H1 (cell line): ENCODE data around the gene PRDX5. TPM values are rescaled to one million over a fixed set of nuclear protein-coding genes. Genes with fewer than 3 reads are reported as not detected.

Experiments
- ASH2L ChIP-seq: fragments of 200-600, 300-600 bp; sonication (generic); IDR thresholded peaks from one replicate; pipeline ENCODE4 v1.7.1; 2017; ENCODE audit warnings: low read length
- BRCA1 ChIP-seq: IDR thresholded peaks from 2 replicates; pipeline ENCODE4 v1.6.1; 2012; ENCODE audit warnings: low read depth, low read length, improper control_type of control experiment
- CHD2 ChIP-seq: IDR thresholded peaks from 2 replicates; pipeline ENCODE4 v1.6.1; 2012; ENCODE audit warnings: low read length, improper control_type of control experiment
- CHD7 ChIP-seq: fragments of 300-600 bp; sonication (generic); IDR thresholded peaks from 2 replicates; pipeline ENCODE4 v1.7.1; 2012; ENCODE audit warnings: low read length, moderate library complexity, mild to moderate bottlenecking, inconsistent platforms; ENCODE audit not compliant: insufficient replicate concordance
- KDM4A ChIP-seq: IDR thresholded peaks from one replicate; pipeline ENCODE4 v1.7.1; 2012; ENCODE audit warnings: low read depth, mild to moderate bottlenecking, moderate library complexity, low read length, inconsistent platforms; ENCODE audit not compliant: severe bottlenecking
- NRF1 ChIP-seq: IDR thresholded peaks from 2 replicates; pipeline ENCODE4 v1.6.1; 2011; ENCODE audit warnings: mild to moderate bottlenecking, low read depth, low read length, improper control_type of control experiment
- POLR2A ChIP-seq, 2 experiments: IDR thresholded peaks; 1 replicate in 1 of 2; 2 replicates in 1 of 2; pipeline ENCODE4 v1.6.1; 2011; ENCODE audit warnings: low read depth in 2 of 2, low read length in 2 of 2, mild to moderate bottlenecking in 2 of 2; ENCODE audit errors: control extremely low read depth in 1 of 2
- RNF2 ChIP-seq: fragments of 200-900, 300-1000 bp; sonication (generic); IDR thresholded peaks from 2 replicates; pipeline ENCODE4 v1.7.1; 2016; ENCODE audit warnings: borderline replicate concordance, low read depth, mild to moderate bottlenecking, antibody characterized with exemption, low read length; ENCODE audit not compliant: poor library complexity, severe bottlenecking; ENCODE audit errors: missing control alignments
- SP1 ChIP-seq: IDR thresholded peaks from 2 replicates; pipeline ENCODE4 v1.6.1; 2011; ENCODE audit warnings: low read depth, low read length
- SP4 ChIP-seq: IDR thresholded peaks from 2 replicates; pipeline ENCODE4 v1.6.1; 2012; ENCODE audit warnings: low read length, inconsistent platforms
- TBP ChIP-seq: IDR thresholded peaks from 2 replicates; pipeline ENCODE4 v1.6.1; 2011; ENCODE audit warnings: low read depth, low read length, improper control_type of control experiment
- USF2 ChIP-seq: IDR thresholded peaks from 2 replicates; pipeline ENCODE4 v1.6.1; 2011; ENCODE audit warnings: low read length, improper control_type of control experiment
- polyA plus RNA-seq, 7 experiments: library from polyadenylated mRNA; depleted of rRNA in 3 of 7; stranded (reverse) in 5 of 7; unstranded in 2 of 7; fragments of >200 nt in 5 of 7; fragments of 200-250 nt in 2 of 7; gene quantifications; 1 replicate in 5 of 7; 2 replicates in 1 of 7; 4 replicates in 1 of 7; pipeline versions ENCODE4 v1.2.1 to v1.2.3, GENCODE V29; 2011 to 2013; ENCODE audit warnings: missing spikeins in 2 of 7, mixed read lengths in 2 of 7
- total RNA-seq: library from RNA; stranded (reverse); fragmentation: NEBNext Ultra II Directional; extraction: Animal tissue kit (Norgen Biotek cat#: 25700); gene quantifications from 2 replicates; pipeline ENCODE4 v1.2.1, GENCODE V29; 2021

PRDX5 gene
- total and polyA plus RNA-seq, 2 of the 8 experiments (the other 6 are each of a cell fraction or from before 2014, with no cell fraction given): 201 to 582 TPM

GRCh38 chr11:64349025-64349387, 31.1 kb downstream of the PRDX5 start (continued):
- TF ChIP-seq CHD7 (no peak), BRCA1 (no peak), CHD2 (no peak), USF2 (no peak), KDM4A (no peak), TBP (no peak), RNF2 (no peak), ASH2L (no peak), SP1 (no peak), SP4 (no peak), NRF1 (no peak), POLR2A (IDR thresholded peaks at IDR 0.05; ENCODE audit: control extremely low read depth in 1 of 2, low read depth in 2 of 2, low read length in 2 of 2) (no peak)
